CD4-positive, CD25-positive, alpha-beta regulatory T cell (primary cell): Measurements from ENCODE around the gene ALDH1L1. TPM values are rescaled to one million over a fixed set of nuclear protein-coding genes. Genes with fewer than 3 reads are reported as not detected.

Experiments
- ATAC-seq, 2 donors: fragments of 150-1000 bp; cut with Tn5 transposase; one replicate each; pipeline ENCODE4 v1.10.0; 2021; ENCODE audit warnings: low read depth in 2 of 2, moderate number of reproducible peaks in 2 of 2, moderate library complexity in 1 of 2
- DNase-seq, 3 donors: peaks; one replicate each; pipeline versions ENCODE4 v3.0.0 to v3.0.0-alpha.2; 2012 to 2022; ENCODE audit warnings: mixed read lengths in 1 of 3
- H3K27ac ChIP-seq: one replicate; pipeline ENCODE4 v1.7.0; 2013; ENCODE audit warnings: mild to moderate bottlenecking, low read length; ENCODE audit not compliant: insufficient read depth, poor library complexity, severe bottlenecking
- H3K27me3 ChIP-seq: one replicate; pipeline ENCODE4 v1.7.0; 2013; ENCODE audit warnings: low read length; ENCODE audit not compliant: control insufficient read depth, insufficient read depth
- H3K36me3 ChIP-seq: one replicate; pipeline ENCODE4 v1.7.0; 2013; ENCODE audit warnings: mild to moderate bottlenecking, low read length, moderate library complexity; ENCODE audit not compliant: control insufficient read depth, insufficient read depth
- H3K4me1 ChIP-seq: 2 replicates; pipeline ENCODE4 v1.7.0; 2013; ENCODE audit warnings: mild to moderate bottlenecking, low read length; ENCODE audit not compliant: insufficient read depth, control insufficient read depth, poor library complexity, severe bottlenecking
- H3K4me3 ChIP-seq: one replicate; pipeline ENCODE4 v1.7.0; 2013; ENCODE audit warnings: low read depth, mild to moderate bottlenecking, low read length, moderate library complexity
- H3K9me3 ChIP-seq, 2 experiments: 1 replicate in 1 of 2; 2 replicates in 1 of 2; pipeline ENCODE4 v1.7.0; 2013; ENCODE audit warnings: low read length in 2 of 2, mild to moderate bottlenecking in 1 of 2, moderate library complexity in 1 of 2; ENCODE audit not compliant: control insufficient read depth in 2 of 2
- H3K27ac Mint-ChIP-seq, 3 donors: one replicate each; pipeline ENCODE4 v1.8.0; 2020 to 2022; ENCODE audit warnings: mild to moderate bottlenecking in 3 of 3, mixed read lengths in 3 of 3, moderate library complexity in 2 of 3
- H3K27me3 Mint-ChIP-seq: one replicate; pipeline ENCODE4 v1.8.0; 2022; ENCODE audit warnings: mild to moderate bottlenecking, mixed read lengths
- H3K36me3 Mint-ChIP-seq: one replicate; pipeline ENCODE4 v1.8.0; 2020; ENCODE audit warnings: mixed read lengths
- H3K4me1 Mint-ChIP-seq, 4 donors: one replicate each; pipeline ENCODE4 v1.8.0; 2020 to 2022; ENCODE audit warnings: mixed read lengths in 4 of 4, mild to moderate bottlenecking in 1 of 4
- H3K4me3 Mint-ChIP-seq, 4 donors: one replicate each; pipeline ENCODE4 v1.8.0; 2020 to 2022; ENCODE audit warnings: mild to moderate bottlenecking in 4 of 4, mixed read lengths in 4 of 4, moderate library complexity in 3 of 4
- H3K9me3 Mint-ChIP-seq, 7 donors: one replicate each; pipeline ENCODE4 v1.8.0; 2020 to 2022; ENCODE audit warnings: mixed read lengths in 7 of 7, mild to moderate bottlenecking in 3 of 7, moderate library complexity in 2 of 7
- polyA plus RNA-seq, 4 donors: library from polyadenylated mRNA; unstranded; fragments of 300-500 nt; fragmentation: Illumina TruSeq; gene quantifications; one replicate each; pipeline ENCODE4 v1.2.3, GENCODE V29; 2021
- total RNA-seq: library from RNA; stranded (reverse); gene quantifications from one replicate; pipeline ENCODE4 v1.2.3, GENCODE V29; 2022

The ALDH1L1 gene
- total and polyA plus RNA-seq, 5 donors from 2014 or later: 0.08 TPM; not detected in 4

- Histone ChIP-seq H3K4me3 (no peak overlapping the region), H3K4me1 (no peaks in the 10 kb centered on the region), H3K27me3 (no peaks in the 10 kb centered on the region), H3K36me3 (no peaks in the 10 kb centered on the region), H3K9me3 (no peaks in the 10 kb centered on the region), H3K27ac (no peak overlapping the region)
- DNase-seq (no peak), ATAC-seq (no peak)
- H3K27me3 Mint-ChIP-seq: peaks cover 9% of the 10 kb centered on the region
- no peaks in the 10 kb centered on the region for H3K36me3 Mint-ChIP-seq
- H3K4me3 Mint-ChIP-seq: no peak overlapping the region
- H3K4me1 Mint-ChIP-seq: no peaks in the 10 kb centered on the region
- no peak overlapping the region for H3K27ac Mint-ChIP-seq
- H3K9me3 Mint-ChIP-seq: peaks cover 0 to 2% (median 0%) of the 10 kb centered on the region in 7 donors
Measured at GRCh38 chr3:126117212-126117611, 63.2 kb downstream of the ALDH1L1 start.

GRCh38 chr3:126116526-126116925, 63.9 kb downstream of the ALDH1L1 start:
- DNase-seq (no peak), ATAC-seq (no peak)
- H3K27me3 ChIP-seq: no peaks in the 10 kb centered on the region
- Mint-ChIP-seq H3K27ac (no peak overlapping the region), H3K4me1 (no peaks in the 10 kb centered on the region), H3K27me3 (peaks cover 9% of the 10 kb centered on the region), H3K36me3 (no peaks in the 10 kb centered on the region), H3K4me3 (no peak overlapping the region), H3K9me3 (peaks cover 0 to 2% (median 0%) of the 10 kb centered on the region in 7 donors)
- no peak overlapping the region for H3K27ac ChIP-seq
- no peaks in the 10 kb centered on the region for H3K4me1 ChIP-seq
- H3K36me3 ChIP-seq: no peaks in the 10 kb centered on the region
- H3K9me3 ChIP-seq: no peaks in the 10 kb centered on the region
- no peak overlapping the region for H3K4me3 ChIP-seq

GRCh38 chr3:126114443-126115386, 65.7 kb downstream of the ALDH1L1 start:
- Histone ChIP-seq H3K27me3 (no peaks in the 10 kb centered on the region), H3K4me1 (no peaks in the 10 kb centered on the region), H3K36me3 (no peaks in the 10 kb centered on the region), H3K27ac (no peak overlapping the region), H3K4me3 (no peak overlapping the region), H3K9me3 (no peaks in the 10 kb centered on the region)
- Mint-ChIP-seq H3K27me3 (peaks cover 9% of the 10 kb centered on the region), H3K4me1 (no peaks in the 10 kb centered on the region), H3K9me3 (peaks cover 0 to 2% (median 0%) of the 10 kb centered on the region in 7 donors), H3K27ac (no peak overlapping the region), H3K4me3 (no peak overlapping the region), H3K36me3 (no peaks in the 10 kb centered on the region)
- DNase-seq: no peak
- ATAC-seq: no peak

GRCh38 chr3:126113733-126114442, 66.5 kb downstream of the ALDH1L1 start:
- no peak overlapping the region for H3K4me3 ChIP-seq
- no peaks in the 10 kb centered on the region for H3K9me3 ChIP-seq
- Mint-ChIP-seq H3K27me3 (peaks cover 1% of the 10 kb centered on the region), H3K9me3 (no peaks in the 10 kb centered on the region), H3K27ac (no peak overlapping the region), H3K4me3 (no peak overlapping the region), H3K36me3 (no peaks in the 10 kb centered on the region), H3K4me1 (no peaks in the 10 kb centered on the region)
- H3K27ac ChIP-seq: no peak overlapping the region
- DNase-seq (no peak), ATAC-seq (peak in 1 of 2 donors; percentile 43)
- H3K27me3 ChIP-seq: no peaks in the 10 kb centered on the region
- no peaks in the 10 kb centered on the region for H3K36me3 ChIP-seq
- no peaks in the 10 kb centered on the region for H3K4me1 ChIP-seq

- ATAC-seq: no peak
- Mint-ChIP-seq H3K27me3 (no peaks in the 10 kb centered on the region), H3K36me3 (no peaks in the 10 kb centered on the region), H3K4me3 (no peak overlapping the region), H3K27ac (no peak overlapping the region), H3K9me3 (no peaks in the 10 kb centered on the region), H3K4me1 (no peaks in the 10 kb centered on the region)
- no peak for DNase-seq
- Histone ChIP-seq H3K4me1 (no peaks in the 10 kb centered on the region), H3K9me3 (no peaks in the 10 kb centered on the region), H3K27me3 (no peaks in the 10 kb centered on the region), H3K27ac (no peak overlapping the region), H3K36me3 (no peaks in the 10 kb centered on the region), H3K4me3 (no peak overlapping the region)
Measured at GRCh38 chr3:126113238-126113555, 67.2 kb downstream of the ALDH1L1 start.

- no peaks in the 10 kb centered on the region for H3K4me1 ChIP-seq
- H3K4me3 Mint-ChIP-seq: no peak overlapping the region
Measured at GRCh38 chr3:126112531-126113237, 67.7 kb downstream of the ALDH1L1 start.

GRCh38 chr3:126111566-126112475, 68.6 kb downstream of the ALDH1L1 start:
- no peak for ATAC-seq
- H3K36me3 Mint-ChIP-seq: no peaks in the 10 kb centered on the region
- no peak overlapping the region for H3K27ac ChIP-seq
- H3K4me1 ChIP-seq: no peaks in the 10 kb centered on the region
- H3K27ac Mint-ChIP-seq: no peak overlapping the region
- H3K36me3 ChIP-seq: no peaks in the 10 kb centered on the region
- H3K4me3 Mint-ChIP-seq: no peak overlapping the region
- H3K27me3 Mint-ChIP-seq: no peaks in the 10 kb centered on the region
- no peaks in the 10 kb centered on the region for H3K27me3 ChIP-seq
- H3K4me3 ChIP-seq: no peak overlapping the region
- no peak for DNase-seq
- H3K9me3 ChIP-seq: no peaks in the 10 kb centered on the region
- H3K4me1 Mint-ChIP-seq: no peaks in the 10 kb centered on the region
- no peaks in the 10 kb centered on the region for H3K9me3 Mint-ChIP-seq

More at GRCh38 chr3:126112531-126113237, 67.7 kb downstream of the ALDH1L1 start:
- Mint-ChIP-seq H3K36me3 (no peaks in the 10 kb centered on the region), H3K27ac (no peak overlapping the region), H3K9me3 (no peaks in the 10 kb centered on the region), H3K27me3 (no peaks in the 10 kb centered on the region), H3K4me1 (no peaks in the 10 kb centered on the region)
- no peaks in the 10 kb centered on the region for H3K36me3 ChIP-seq
- no peaks in the 10 kb centered on the region for H3K9me3 ChIP-seq
- H3K4me3 ChIP-seq: no peak overlapping the region
- ATAC-seq (no peak), DNase-seq (no peak)
- no peak overlapping the region for H3K27ac ChIP-seq
- no peaks in the 10 kb centered on the region for H3K27me3 ChIP-seq
